ENCODE measurements around the gene COMT.

Gene COMT

GRCh38 chr22:19973551-19974267, 32.1 kb downstream of the COMT start:
- no peaks in the 10 kb centered on the region for H3K27me3 ChIP-seq (ENCODE audit: insufficient read depth, low read depth, severe bottlenecking)
- H3K9me3 ChIP-seq (ENCODE audit: severe bottlenecking): no peaks in the 10 kb centered on the region
- H3K36me3 ChIP-seq: peaks cover 73% of the 10 kb centered on the region
- TF ChIP-seq CTCF (IDR thresholded peaks at IDR 0.05; ENCODE audit: low read depth, low read length): no peak
- peak overlapping the region; percentile 23; the same call in 1 of the 2 replicates for H3K27ac ChIP-seq
- DNase-seq: no peak
- H3K4me3 ChIP-seq (ENCODE audit: low read depth, low read length): no peak overlapping the region

GRCh38 chr22:19974268-19974861, 32.8 kb downstream of the COMT start:
- TF ChIP-seq CTCF (IDR thresholded peaks at IDR 0.05; ENCODE audit: low read depth, low read length): no peak
- peak; percentile 84 for DNase-seq
- Histone ChIP-seq H3K36me3 (peaks cover 73% of the 10 kb centered on the region), H3K9me3 (ENCODE audit: severe bottlenecking) (no peaks in the 10 kb centered on the region), H3K4me3 (ENCODE audit: low read depth, low read length) (no peak overlapping the region), H3K27me3 (ENCODE audit: insufficient read depth, low read depth, severe bottlenecking) (no peaks in the 10 kb centered on the region), H3K27ac (peak overlapping the region; percentile 74)

GRCh38 chr22:19974935-19975706, 33.5 kb downstream of the COMT start:
- no peak overlapping the region for H3K4me3 ChIP-seq (ENCODE audit: low read depth, low read length)
- H3K27ac ChIP-seq: peak overlapping the region; percentile 74
- peaks cover 71% of the 10 kb centered on the region for H3K36me3 ChIP-seq

GRCh38 chr22:19975707-19976035, 34.1 kb downstream of the COMT start:
- TF ChIP-seq CTCF (IDR thresholded peaks at IDR 0.05; ENCODE audit: low read depth, low read length): no peak
- DNase-seq: no peak
- Histone ChIP-seq H3K36me3 (peaks cover 71% of the 10 kb centered on the region), H3K9me3 (ENCODE audit: severe bottlenecking) (no peaks in the 10 kb centered on the region), H3K27me3 (ENCODE audit: insufficient read depth, low read depth, severe bottlenecking) (no peaks in the 10 kb centered on the region), H3K27ac (peak overlapping the region; percentile 74), H3K4me3 (ENCODE audit: low read depth, low read length) (no peak overlapping the region)

More at GRCh38 chr22:19974935-19975706, 33.5 kb downstream of the COMT start:
- H3K9me3 ChIP-seq (ENCODE audit: severe bottlenecking): no peaks in the 10 kb centered on the region
- peak; percentile 94 for DNase-seq
- no peaks in the 10 kb centered on the region for H3K27me3 ChIP-seq (ENCODE audit: insufficient read depth, low read depth, severe bottlenecking)
- TF ChIP-seq CTCF (IDR thresholded peaks at IDR 0.05; ENCODE audit: low read depth, low read length): no peak

GRCh38 chr22:19976671-19977070, 35.1 kb downstream of the COMT start:
- H3K9me3 ChIP-seq (ENCODE audit: severe bottlenecking): no peaks in the 10 kb centered on the region
- peak overlapping the region; percentile 74 for H3K27ac ChIP-seq
- peaks cover 71% of the 10 kb centered on the region for H3K36me3 ChIP-seq
- H3K4me3 ChIP-seq (ENCODE audit: low read depth, low read length): no peak overlapping the region
- no peaks in the 10 kb centered on the region for H3K27me3 ChIP-seq (ENCODE audit: insufficient read depth, low read depth, severe bottlenecking)
- TF ChIP-seq CTCF (IDR thresholded peaks at IDR 0.05; ENCODE audit: low read depth, low read length): no peak
- no peak for DNase-seq
